Measurements from ENCODE around the gene PEAK1. TPM values are rescaled to one million over a fixed set of nuclear protein-coding genes. Genes with fewer than 3 reads are reported as not detected.

Gene PEAK1
- total and polyA plus RNA-seq, 10 of the 15 experiments (the other 5 are each of a cell fraction or from before 2014, with no cell fraction given) = 0.62 to 24.2 (median 11.2) TPM

GRCh38 chr15:77162872-77163633 is 256.9 kb downstream of the PEAK1 start:
- Histone ChIP-seq H3K4me2 (ENCODE audit: control insufficient read depth, insufficient read depth) (no peak overlapping the region), H3K27ac (ENCODE audit: control insufficient read depth, insufficient read depth) (no peak overlapping the region), H2AFZ (ENCODE audit: control insufficient read depth, low read depth, low read length) (no peak overlapping the region), H3K4me3 (no peak overlapping the region), H4K20me1 (ENCODE audit: control insufficient read depth, insufficient read depth) (no peaks in the 10 kb centered on the region), H3K36me3 (ENCODE audit: control insufficient read depth in 2 of 2, insufficient read depth in 2 of 2, low read length in 1 of 2) (no peaks in the 10 kb centered on the region), H3K79me2 (ENCODE audit: control insufficient read depth, insufficient read depth, low read length) (no peaks in the 10 kb centered on the region), H3K4me1 (ENCODE audit: control insufficient read depth, insufficient read depth, low read length) (no peaks in the 10 kb centered on the region), H3K9ac (ENCODE audit: control insufficient read depth, insufficient read depth, low read length) (no peak overlapping the region), H3K27me3 (replicated peaks in 1 of 2; ENCODE audit: control insufficient read depth in 2 of 2, insufficient read depth in 2 of 2, low read length in 1 of 2) (no peaks in the 10 kb centered on the region), H3K9me3 (replicated peaks; ENCODE audit: control insufficient read depth, insufficient read depth, low read length) (no peaks in the 10 kb centered on the region)
- WGBS (ENCODE audit: insufficient coverage, insufficient replicate concordance, low lambda C conversion rate, missing lambda C conversion rate) = 72% methylated on average over 4 of the region's 4 CpGs
- ChIA-PET SMC1A (ENCODE audit: uncharacterized antibody, unreplicated experiment) (interaction anchor here (0.7 to 1.8 kb wide), 4 partner anchors 14 to 380 kb away, joined by 3 to 7 read pairs (median 4); no protein-coding TSS in a partner anchor), POLR2A (interaction anchor here (0.7 kb wide), 3 partner anchors 14 to 313 kb away, joined by 3 to 7 read pairs (median 5); no protein-coding TSS in a partner anchor), CTCF (interaction anchor here (1.5 kb wide), 1 partner anchor 20 kb away, joined by 3 read pairs; no protein-coding TSS in a partner anchor), RAD21 (ENCODE audit: unreplicated experiment) (no interaction called here)
- intact Hi-C loops (cut with micrococcal nuclease; ENCODE audit: unreplicated experiment) = no loop called here
- TF ChIP-seq ATF3 (IDR thresholded peaks at IDR 0.05; ENCODE audit: borderline replicate concordance, extremely low read depth, low read depth, low read length) (no peak), NFYA (IDR thresholded peaks at IDR 0.05; ENCODE audit: borderline replicate concordance, low read depth, low read length) (no peak), CBX5 (IDR thresholded peaks at IDR 0.05; ENCODE audit: low read depth) (no peak), BCL3 (IDR thresholded peaks at IDR 0.05; ENCODE audit: borderline replicate concordance, insufficient read depth, low read depth, low read length, poor library complexity, severe bottlenecking) (no peak), RCOR1 (conservative IDR thresholded peaks at IDR 0.05; ENCODE audit: low read depth, low read length) (no peak), TARDBP (IDR thresholded peaks at IDR 0.05; ENCODE audit: borderline replicate concordance) (no peak), E2F8 (IDR thresholded peaks at IDR 0.05; ENCODE audit: low read depth, partially characterized antibody) (no peak), PAX8 (IDR thresholded peaks at IDR 0.05) (no peak), BACH1 (IDR thresholded peaks at IDR 0.05; ENCODE audit: borderline replicate concordance) (no peak), SMAD1 (IDR thresholded peaks at IDR 0.05; ENCODE audit: low read depth, partially characterized antibody) (no peak), TCF7 (IDR thresholded peaks at IDR 0.05; ENCODE audit: borderline replicate concordance) (no peak), ZSCAN29 (IDR thresholded peaks at IDR 0.05) (no peak), NFXL1 (IDR thresholded peaks at IDR 0.05; ENCODE audit: borderline replicate concordance) (no peak)
- TF ChIP-seq, protein P1, sequence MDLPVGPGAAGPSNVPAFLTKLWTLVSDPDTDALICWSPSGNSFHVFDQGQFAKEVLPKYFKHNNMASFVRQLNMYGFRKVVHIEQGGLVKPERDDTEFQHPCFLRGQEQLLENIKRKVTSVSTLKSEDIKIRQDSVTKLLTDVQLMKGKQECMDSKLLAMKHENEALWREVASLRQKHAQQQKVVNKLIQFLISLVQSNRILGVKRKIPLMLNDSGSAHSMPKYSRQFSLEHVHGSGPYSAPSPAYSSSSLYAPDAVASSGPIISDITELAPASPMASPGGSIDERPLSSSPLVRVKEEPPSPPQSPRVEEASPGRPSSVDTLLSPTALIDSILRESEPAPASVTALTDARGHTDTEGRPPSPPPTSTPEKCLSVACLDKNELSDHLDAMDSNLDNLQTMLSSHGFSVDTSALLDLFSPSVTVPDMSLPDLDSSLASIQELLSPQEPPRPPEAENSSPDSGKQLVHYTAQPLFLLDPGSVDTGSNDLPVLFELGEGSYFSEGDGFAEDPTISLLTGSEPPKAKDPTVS (IDR thresholded peaks at IDR 0.05; ENCODE audit: low read depth, low read length) = no peak
- TF ChIP-seq, protein P2, sequence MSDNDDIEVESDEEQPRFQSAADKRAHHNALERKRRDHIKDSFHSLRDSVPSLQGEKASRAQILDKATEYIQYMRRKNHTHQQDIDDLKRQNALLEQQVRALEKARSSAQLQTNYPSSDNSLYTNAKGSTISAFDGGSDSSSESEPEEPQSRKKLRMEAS (IDR thresholded peaks at IDR 0.05; ENCODE audit: low read depth, low read length) = no peak
- peak; percentile 77 for FAIRE-seq
- no peak for ATAC-seq
- BruUV-seq (replicated peaks) = no TSS peak
- in situ Hi-C loops (cut with MboI) = no loop called here
- no peak for DNase-seq (ENCODE audit: low read depth, low spot score)

Measured in GM12878 (cell line).